Dermis microvascular lymphatic vessel endothelial cell (primary cell): Measurements from ENCODE around the gene HERPUD2. TPM values are rescaled to one million over a fixed set of nuclear protein-coding genes. Genes with fewer than 3 reads are reported as not detected.
"Not testable (repeated sequence)": the region's sequence is repeated elsewhere in the genome, so short reads cannot be mapped to it uniquely, and the experiment has no call there.

Source experiments
- DNase-seq, 2 donors: peaks; one replicate each; pipeline versions ENCODE4 v3.0.0 to v3.0.0-alpha.2; 2010; ENCODE audit warnings: low read depth in 2 of 2
- total RNA-seq: library from RNA; depleted of rRNA; stranded (reverse); fragments of >200 nt; gene quantifications from 2 replicates; pipeline ENCODE4 v1.2.1, GENCODE V29; 2014

HERPUD2 gene
- total RNA-seq, 1 donor from 2014 or later = 21.7 TPM

- no peak for DNase-seq
Measured at GRCh38 chr7:35714862-35715261, 19.9 kb upstream of the HERPUD2 start.

- DNase-seq = no peak
Measured at GRCh38 chr7:35714407-35714806, 19.5 kb upstream of the HERPUD2 start.

GRCh38 chr7:35712563-35713226 is 17.8 kb upstream of the HERPUD2 start:
- DNase-seq = no peak

GRCh38 chr7:35707422-35707821 is 12.5 kb upstream of the HERPUD2 start:
- DNase-seq = no peak

GRCh38 chr7:35705932-35706461 is 11.1 kb upstream of the HERPUD2 start:
- no peak for DNase-seq

GRCh38 chr7:35704261-35704660 is 9.3 kb upstream of the HERPUD2 start:
- no peak for DNase-seq

GRCh38 chr7:35702541-35702940 is 7.6 kb upstream of the HERPUD2 start:
- no peak for DNase-seq

GRCh38 chr7:35701287-35701900 is 6.5 kb upstream of the HERPUD2 start:
- no peak for DNase-seq

- peak in 1 of 2 donors; percentile 34 for DNase-seq
Measured at GRCh38 chr7:35700865-35701264, 5.9 kb upstream of the HERPUD2 start.

GRCh38 chr7:35700333-35700732 is 5.4 kb upstream of the HERPUD2 start:
- DNase-seq = no peak

GRCh38 chr7:35699796-35700305 is 4.9 kb upstream of the HERPUD2 start:
- DNase-seq = no peak

GRCh38 chr7:35698382-35698781 is 3.4 kb upstream of the HERPUD2 start:
- DNase-seq = not testable (repeated sequence)

- DNase-seq = peak in 1 of 2 donors; percentile 55
Measured at GRCh38 chr7:35697414-35698175, 2.7 kb upstream of the HERPUD2 start.

GRCh38 chr7:35695987-35696386 is 1.1 kb upstream of the HERPUD2 start:
- DNase-seq = no peak

- DNase-seq = no peak
Measured at GRCh38 chr7:35695473-35695850, 527 bp upstream of the HERPUD2 start.

GRCh38 chr7:35694161-35694783 is 663 bp downstream of the HERPUD2 start:
- no peak for DNase-seq

GRCh38 chr7:35691827-35692307 is 3.1 kb downstream of the HERPUD2 start:
- DNase-seq = no peak

- DNase-seq = no peak
Measured at GRCh38 chr7:35691366-35691765, 3.6 kb downstream of the HERPUD2 start.

- DNase-seq = not testable (repeated sequence)
Measured at GRCh38 chr7:35690614-35691013, 4.3 kb downstream of the HERPUD2 start.

- no peak for DNase-seq
Measured at GRCh38 chr7:35685781-35686180, 9.2 kb downstream of the HERPUD2 start.

GRCh38 chr7:35681231-35682029 is 13.5 kb downstream of the HERPUD2 start:
- DNase-seq = no peak
